H1 (cell line): ENCODE data around the gene CIBAR2. TPM values are rescaled to one million over a fixed set of nuclear protein-coding genes. Genes with fewer than 3 reads are reported as not detected.

Experiments
- CTCF ChIA-PET: fragments of 300-600 bp; sonication (Branson Sonifier 250); formaldehyde crosslinking; loops from one replicate; lab custom pipeline; 2021; ENCODE audit not compliant: partially characterized antibody; lab: Charles Lee
- POLR2A ChIA-PET: fragments of 300-600 bp; sonication (Branson Sonifier 250); formaldehyde crosslinking; loops from one replicate; lab custom pipeline; 2021; ENCODE audit warnings: inconsistent platforms; ENCODE audit not compliant: partially characterized antibody; lab: Charles Lee
- DNase-seq, 2 experiments: peaks; one replicate each; pipeline versions ENCODE4 v3.0.0 to v3.0.0-alpha.2; 2010 to 2022; ENCODE audit warnings: low spot score in 2 of 2, low read depth in 1 of 2, mixed read lengths in 1 of 2
- FAIRE-seq: peaks from 2 replicates; lab custom pipeline; 2011; peaks lifted over from hg19 to GRCh38; lab: Jason Lieb, UNC
- H2AFZ ChIP-seq: 2 replicates; pipeline ENCODE4 v1.8.1; 2012; ENCODE audit warnings: low read length, inconsistent platforms
- H2AK5ac ChIP-seq: 2 replicates; pipeline ENCODE4 v1.6.1; 2013; ENCODE audit warnings: low read depth, low read length
- H2BK120ac ChIP-seq: replicated peaks from 2 replicates; pipeline ENCODE3; 2013; ENCODE audit warnings: low read depth, low read length, inconsistent platforms
- H2BK12ac ChIP-seq: 2 replicates; pipeline ENCODE4 v1.6.1; 2013; ENCODE audit warnings: low read depth, low read length
- H2BK15ac ChIP-seq: 2 replicates; pipeline ENCODE4 v1.6.1; 2013; ENCODE audit warnings: low read length
- H2BK20ac ChIP-seq: 2 replicates; pipeline ENCODE4 v1.6.1; 2013; ENCODE audit warnings: low read length
- H2BK5ac ChIP-seq: 2 replicates; pipeline ENCODE4 v1.6.1; 2013; ENCODE audit warnings: low read depth, low read length
- H3K14ac ChIP-seq: 2 replicates; pipeline ENCODE4 v1.6.1; 2013; ENCODE audit warnings: inconsistent platforms; ENCODE audit not compliant: insufficient read length
- H3K18ac ChIP-seq: 2 replicates; pipeline ENCODE4 v1.6.1; 2013; ENCODE audit warnings: low read length; ENCODE audit errors: extremely low read depth
- H3K23ac ChIP-seq: 2 replicates; pipeline ENCODE4 v1.6.1; 2013; ENCODE audit warnings: inconsistent platforms; ENCODE audit not compliant: insufficient read length
- H3K23me2 ChIP-seq: 2 replicates; pipeline ENCODE4 v1.6.1; 2013; ENCODE audit warnings: low read depth, low read length
- H3K27ac ChIP-seq: 2 replicates; pipeline ENCODE4 v1.6.1; 2011; ENCODE audit warnings: low read depth, low read length, inconsistent platforms
- H3K27me3 ChIP-seq, 4 experiments: replicated peaks in 1 of 4; 1 replicate in 1 of 4; 2 replicates in 3 of 4; pipeline versions ENCODE4 v1.6.1 to v1.8.1; 2011 to 2013; ENCODE audit warnings: low read length in 3 of 4, mild to moderate bottlenecking in 3 of 4, inconsistent platforms in 2 of 4, mixed read lengths in 2 of 4, moderate library complexity in 1 of 4; ENCODE audit not compliant: control insufficient read depth in 3 of 4, insufficient read depth in 3 of 4; ENCODE audit errors: extremely low read depth in 1 of 4
- H3K36me3 ChIP-seq, 4 experiments: 2 replicates each; pipeline versions ENCODE4 v1.6.1 to v1.8.1; 2011 to 2013; ENCODE audit warnings: mild to moderate bottlenecking in 4 of 4, low read length in 3 of 4, moderate library complexity in 2 of 4, control low read depth in 1 of 4, inconsistent platforms in 1 of 4; ENCODE audit not compliant: insufficient read depth in 4 of 4, control insufficient read depth in 2 of 4
- H3K4ac ChIP-seq: replicated peaks from 2 replicates; pipeline ENCODE3; 2013; ENCODE audit warnings: low read length, low read depth, mixed read lengths, inconsistent platforms; ENCODE audit not compliant: insufficient read length
- H3K4me1 ChIP-seq, 4 experiments: replicated peaks in 1 of 4; 1 replicate in 1 of 4; 2 replicates in 3 of 4; pipeline versions ENCODE4 v1.6.1 to v1.8.1; 2011 to 2013; ENCODE audit warnings: low read length in 3 of 4, inconsistent platforms in 2 of 4, mixed read lengths in 1 of 4; ENCODE audit not compliant: insufficient read depth in 4 of 4, control insufficient read depth in 3 of 4
- H3K4me2 ChIP-seq, 2 experiments: 2 replicates each; pipeline versions ENCODE4 v1.6.1 to v1.8.1; 2011 to 2013; ENCODE audit warnings: low read depth in 2 of 2, low read length in 2 of 2, control low read depth in 1 of 2, inconsistent platforms in 1 of 2, mild to moderate bottlenecking in 1 of 2; ENCODE audit not compliant: insufficient read depth in 1 of 2
- H3K4me3 ChIP-seq, 4 experiments: fragments of 200-600, 300-600 bp in 1 of 4; sonication (generic), shearing (Covaris generic), sonication (Bioruptor Twin) in 1 of 4; 2 replicates each; pipeline versions ENCODE4 v1.5.1 to v1.8.1; 2011 to 2016; ENCODE audit warnings: low read length in 4 of 4, low read depth in 3 of 4, control low read depth in 2 of 4, inconsistent platforms in 2 of 4, mild to moderate bottlenecking in 2 of 4, mixed read lengths in 1 of 4, moderate library complexity in 1 of 4; ENCODE audit not compliant: insufficient read depth in 2 of 4; ENCODE audit errors: extremely low read depth in 1 of 4
- H3K56ac ChIP-seq: replicated peaks from 2 replicates; pipeline ENCODE3; 2013; ENCODE audit warnings: low read depth, mild to moderate bottlenecking, mixed read lengths, low read length, inconsistent platforms; ENCODE audit not compliant: insufficient read length
- H3K79me1 ChIP-seq: 2 replicates; pipeline ENCODE4 v1.6.1; 2013; ENCODE audit warnings: low read depth, low read length, control low read depth
- H3K79me2 ChIP-seq, 2 experiments: 2 replicates each; pipeline versions ENCODE4 v1.6.1 to v1.8.1; 2012 to 2013; ENCODE audit warnings: low read length in 2 of 2, mild to moderate bottlenecking in 2 of 2, inconsistent platforms in 1 of 2; ENCODE audit not compliant: insufficient read depth in 2 of 2, control insufficient read depth in 1 of 2
- H3K9ac ChIP-seq, 4 experiments: replicated peaks in 1 of 4; 1 replicate in 1 of 4; 2 replicates in 3 of 4; pipeline versions ENCODE4 v1.6.1 to v1.8.1; 2011 to 2013; ENCODE audit warnings: low read depth in 3 of 4, low read length in 3 of 4, control low read depth in 2 of 4, mild to moderate bottlenecking in 2 of 4, moderate library complexity in 2 of 4, inconsistent platforms in 1 of 4; ENCODE audit errors: extremely low read depth in 1 of 4
- H3K9me3 ChIP-seq, 2 experiments: 2 replicates each; pipeline versions ENCODE4 v1.6.1 to v1.8.1; 2012 to 2013; ENCODE audit warnings: mild to moderate bottlenecking in 2 of 2, moderate library complexity in 2 of 2, control low read depth in 1 of 2, inconsistent platforms in 1 of 2, low read depth in 1 of 2, low read length in 1 of 2, mixed read lengths in 1 of 2; ENCODE audit not compliant: insufficient read depth in 2 of 2
- H4K20me1 ChIP-seq, 2 experiments: replicated peaks in 1 of 2; 2 replicates each; pipeline versions ENCODE3 to v1.8.1; 2011 to 2013; ENCODE audit warnings: inconsistent platforms in 2 of 2, low read length in 2 of 2, mild to moderate bottlenecking in 1 of 2; ENCODE audit not compliant: insufficient read depth in 2 of 2, control insufficient read depth in 1 of 2
- H4K5ac ChIP-seq: 2 replicates; pipeline ENCODE4 v1.6.1; 2013; ENCODE audit warnings: low read length, low read depth, mixed read lengths, inconsistent platforms; ENCODE audit not compliant: insufficient read length
- H4K8ac ChIP-seq: 2 replicates; pipeline ENCODE4 v1.8.0; 2013; ENCODE audit warnings: mild to moderate bottlenecking, moderate library complexity, low read length, inconsistent platforms; ENCODE audit not compliant: insufficient read depth; ENCODE audit errors: extremely low read depth
- H4K91ac ChIP-seq: replicated peaks from 2 replicates; pipeline ENCODE3; 2013; ENCODE audit warnings: low read length, mixed read lengths, inconsistent platforms; ENCODE audit not compliant: insufficient read length
- ASH2L ChIP-seq: fragments of 200-600, 300-600 bp; sonication (generic); IDR thresholded peaks from one replicate; pipeline ENCODE4 v1.7.1; 2017; ENCODE audit warnings: low read length
- CBX5 ChIP-seq: fragments of 300-800, 300-1000 bp; sonication (generic); IDR thresholded peaks from 2 replicates; pipeline ENCODE4 v1.7.1; 2016; ENCODE audit warnings: antibody characterized with exemption, low read length, low read depth
- CHD1 ChIP-seq: IDR thresholded peaks from 2 replicates; pipeline ENCODE4 v1.6.1; 2012; ENCODE audit warnings: low read depth, low read length, improper control_type of control experiment
- CTBP2 ChIP-seq: IDR thresholded peaks from 2 replicates; pipeline ENCODE4 v1.7.0; 2011; ENCODE audit warnings: borderline replicate concordance, mild to moderate bottlenecking, moderate library complexity, mixed read lengths, low read length; ENCODE audit not compliant: insufficient read depth, insufficient read length
- EZH2 ChIP-seq: fragments of 200-600 bp; sonication (generic); IDR thresholded peaks from 2 replicates; pipeline ENCODE4 v1.7.1; 2012; ENCODE audit warnings: low read depth, mild to moderate bottlenecking, moderate library complexity, low read length, inconsistent platforms; ENCODE audit not compliant: severe bottlenecking
- GABPA ChIP-seq: IDR thresholded peaks from 2 replicates; pipeline ENCODE4 v1.6.1; 2011; ENCODE audit warnings: mild to moderate bottlenecking, low read length, moderate library complexity, borderline replicate concordance; ENCODE audit not compliant: insufficient read depth
- HDAC2 ChIP-seq, 2 experiments: fragments of 300-600 bp in 1 of 2; sonication (generic) in 1 of 2; IDR thresholded peaks; 2 replicates each; pipeline ENCODE4 v1.6.1; 2011 to 2012; ENCODE audit warnings: low read depth in 2 of 2, low read length in 2 of 2, mild to moderate bottlenecking in 2 of 2, moderate library complexity in 2 of 2, borderline replicate concordance in 1 of 2, inconsistent platforms in 1 of 2
- HDAC6 ChIP-seq: IDR thresholded peaks from one replicate; pipeline ENCODE4 v1.7.1; 2012; ENCODE audit warnings: low read depth, mild to moderate bottlenecking, inconsistent platforms, low read length, moderate library complexity
- JUND ChIP-seq: IDR thresholded peaks from 2 replicates; pipeline ENCODE4 v1.6.1; 2011; ENCODE audit warnings: mild to moderate bottlenecking, improper control_type of control experiment, low read length
- KDM1A ChIP-seq: fragments of 200-600, 300-600 bp; sonication (generic); IDR thresholded peaks from 2 replicates; pipeline ENCODE4 v1.7.1; 2016; ENCODE audit warnings: mild to moderate bottlenecking, low read length, borderline replicate concordance
- NRF1 ChIP-seq: IDR thresholded peaks from 2 replicates; pipeline ENCODE4 v1.6.1; 2011; ENCODE audit warnings: mild to moderate bottlenecking, low read depth, low read length, improper control_type of control experiment
- ZNF274 ChIP-seq: IDR thresholded peaks from 2 replicates; pipeline ENCODE4 v1.7.0; 2012; ENCODE audit warnings: low read length, borderline replicate concordance; ENCODE audit errors: extremely low read depth
- WGBS, 2 experiments: shearing (Covaris generic) in 1 of 2; methylation state at CpG; one replicate each; pipeline versions ENCODE4 v1.1.6 to v1.1.7; 2013 to 2015; ENCODE audit warnings: low lambda C conversion rate in 2 of 2, mixed read lengths in 2 of 2, inconsistent platforms in 1 of 2, low coverage in 1 of 2, missing lambda C conversion rate in 1 of 2; ENCODE audit not compliant: insufficient replicate concordance in 2 of 2, insufficient coverage in 1 of 2, insufficient read length in 1 of 2; ENCODE audit errors: extremely low coverage in 1 of 2, missing lambda C conversion rate in 1 of 2; 5-methylcytosine and 5-hydroxymethylcytosine counted together
- polyA plus RNA-seq, 7 experiments: library from polyadenylated mRNA; depleted of rRNA in 3 of 7; stranded (reverse) in 5 of 7; unstranded in 2 of 7; fragments of >200 nt in 5 of 7; fragments of 200-250 nt in 2 of 7; gene quantifications; 1 replicate in 5 of 7; 2 replicates in 1 of 7; 4 replicates in 1 of 7; pipeline versions ENCODE4 v1.2.1 to v1.2.3, GENCODE V29; 2011 to 2013; ENCODE audit warnings: missing spikeins in 2 of 7, mixed read lengths in 2 of 7
- total RNA-seq: library from RNA; stranded (reverse); fragmentation: NEBNext Ultra II Directional; extraction: Animal tissue kit (Norgen Biotek cat#: 25700); gene quantifications from 2 replicates; pipeline ENCODE4 v1.2.1, GENCODE V29; 2021

Gene CIBAR2
- total and polyA plus RNA-seq, 2 of the 8 experiments (the other 6 are each of a cell fraction or from before 2014, with no cell fraction given) = 0.18 TPM; not detected in 1

DNA sequence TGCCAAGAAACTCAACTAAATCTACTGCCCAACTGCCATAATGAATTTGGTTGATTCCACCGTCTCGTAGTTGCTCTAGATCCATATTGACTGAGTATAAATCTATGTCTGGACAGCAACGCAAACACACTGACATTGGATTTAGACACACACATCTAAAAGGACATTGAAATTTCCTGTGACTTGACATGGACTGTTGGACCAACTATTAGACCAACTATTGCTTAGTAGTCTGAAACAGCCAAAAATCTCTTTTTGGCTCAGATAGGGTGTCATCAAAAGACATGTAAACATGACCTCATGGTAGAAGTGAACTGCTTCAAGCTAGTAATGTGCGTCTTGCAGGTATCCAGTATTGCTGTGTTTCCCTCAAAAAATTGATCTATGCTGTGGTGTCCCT lies 53.4 kb downstream of the CIBAR2 start:
- Histone ChIP-seq H3K4me2 (no peak overlapping the region), H2AK5ac (no peak overlapping the region), H3K27ac (no peak overlapping the region), H2BK120ac (no peak overlapping the region), H3K4me1 (peaks cover 4 to 17% (median 11%) of the 10 kb centered on the region in 4 experiments), H3K56ac (no peak overlapping the region), H2BK15ac (no peak overlapping the region), H3K36me3 (no peaks in the 10 kb centered on the region), H3K9ac (no peak overlapping the region), H2BK12ac (no peak overlapping the region), H2BK20ac (no peak overlapping the region), H4K5ac (no peak overlapping the region), H3K23me2 (no peaks in the 10 kb centered on the region; the same call in 1 of the 2 replicates), H2AFZ (no peak overlapping the region), H3K14ac (no peak overlapping the region), H4K20me1 (no peaks in the 10 kb centered on the region), H3K27me3 (no peaks in the 10 kb centered on the region), H3K79me1 (no peaks in the 10 kb centered on the region), H3K79me2 (no peaks in the 10 kb centered on the region), H4K91ac (no peak overlapping the region), H4K8ac (no peak overlapping the region), H3K18ac (no peak overlapping the region), H2BK5ac (no peak overlapping the region), H3K23ac (no peak overlapping the region), H3K9me3 (no peaks in the 10 kb centered on the region), H3K4ac (no peak overlapping the region), H3K4me3 (no peak overlapping the region)
- FAIRE-seq (no peak), DNase-seq (no peak)
- ChIA-PET POLR2A (no interaction called here), CTCF (interaction anchor here (1.2 to 5.8 kb wide), 3 partner anchors 9 to 28 kb away, joined by 4 to 59 read pairs (median 36); no protein-coding TSS in a partner anchor)
- 93% methylated on average over 4 of the region's 4 CpGs; no CpG with 5 or more reads in 1 of the 2 experiments for WGBS, 2 experiments
- TF ChIP-seq HDAC6 (no peak), ZNF274 (no peak), CHD1 (no peak), HDAC2 (IDR thresholded peaks at IDR 0.05; ENCODE audit: borderline replicate concordance in 1 of 2, low read depth in 2 of 2, low read length in 2 of 2) (no peak), ASH2L (no peak), JUND (no peak), CTBP2 (no peak), KDM1A (no peak), CBX5 (no peak), NRF1 (no peak), EZH2 (no peak), GABPA (no peak)
